Karpas-422 (cell line): ENCODE measurements around the gene CHAC1. TPM values are rescaled to one million over a fixed set of nuclear protein-coding genes. Genes with fewer than 3 reads are reported as not detected.

ENCODE experiments used
- DNase-seq: peaks from one replicate; pipeline ENCODE4 v3.0.0-alpha.2; 2015
- H2AFZ ChIP-seq: fragments of 200-600 bp; sonication (generic); 2 replicates; pipeline ENCODE4 v1.6.1; 2014; ENCODE audit warnings: antibody characterized with exemption, low read length, mixed read lengths
- H3K27ac ChIP-seq: fragments of 200-600 bp; sonication (generic); 2 replicates; pipeline ENCODE4 v1.5.1; 2014; ENCODE audit warnings: mild to moderate bottlenecking, low read length, moderate library complexity
- H3K27me3 ChIP-seq: fragments of 200-600 bp; sonication (generic); 2 replicates; pipeline ENCODE4 v1.6.1; 2014; ENCODE audit warnings: low read length, mixed read lengths
- H3K36me3 ChIP-seq: fragments of 200-600 bp; sonication (generic); 2 replicates; pipeline ENCODE4 v1.6.1; 2014; ENCODE audit warnings: low read length, mixed read lengths; ENCODE audit not compliant: insufficient read depth
- H3K4me1 ChIP-seq: fragments of 200-600 bp; sonication (generic); 2 replicates; pipeline ENCODE4 v1.6.1; 2014; ENCODE audit warnings: mild to moderate bottlenecking, low read length, mixed read lengths
- H3K4me2 ChIP-seq: fragments of 200-600 bp; sonication (generic); 2 replicates; pipeline ENCODE4 v1.6.1; 2014; ENCODE audit warnings: low read length, low read depth, mild to moderate bottlenecking; ENCODE audit not compliant: poor library complexity, severe bottlenecking
- H3K4me3 ChIP-seq: fragments of 200-600 bp; sonication (generic); 2 replicates; pipeline ENCODE4 v1.5.1; 2014; ENCODE audit warnings: mild to moderate bottlenecking, antibody characterized with exemption, low read length, mixed read lengths
- H3K79me2 ChIP-seq: fragments of 200-600 bp; sonication (generic); 2 replicates; pipeline ENCODE4 v1.6.1; 2014; ENCODE audit warnings: mild to moderate bottlenecking, low read length, mixed read lengths
- H3K9ac ChIP-seq: fragments of 200-600 bp; sonication (generic); 2 replicates; pipeline ENCODE4 v1.6.0; 2014; ENCODE audit warnings: low read length
- H3K9me2 ChIP-seq: fragments of 200-600 bp; sonication (generic), shearing (Covaris generic); replicated peaks from 2 replicates; pipeline ENCODE4 v1.6.0; 2014; ENCODE audit warnings: mild to moderate bottlenecking, low read length, moderate library complexity; ENCODE audit not compliant: insufficient read depth
- H3K9me3 ChIP-seq: fragments of 300-700, 200-600 bp; sonication (generic); 2 replicates; pipeline ENCODE4 v1.6.1; 2014; ENCODE audit warnings: low read length, mixed read lengths
- H4K20me1 ChIP-seq: fragments of 200-600 bp; sonication (generic); 2 replicates; pipeline ENCODE4 v1.6.1; 2014; ENCODE audit warnings: mild to moderate bottlenecking, antibody characterized with exemption, low read length, low read depth; ENCODE audit not compliant: insufficient read depth
- total RNA-seq: library from RNA; depleted of rRNA; stranded (reverse); fragments of >200 nt; shearing (Covaris generic); gene quantifications from 2 replicates; pipeline ENCODE4 v1.2.3, GENCODE V29; 2014; ENCODE audit warnings: low replicate concordance

The CHAC1 gene
- total RNA-seq, 1 experiment from 2014 or later = 45.5 TPM

GRCh38 chr15:40968290-40969085 lies 15.2 kb downstream of the CHAC1 start:
- no peak overlapping the region for H3K9ac ChIP-seq
- DNase-seq = no peak
- no peaks in the 10 kb centered on the region for H3K4me1 ChIP-seq
- H3K27me3 ChIP-seq = no peaks in the 10 kb centered on the region
- no peak overlapping the region for H3K4me3 ChIP-seq
- H3K27ac ChIP-seq = no peak overlapping the region
- H3K4me2 ChIP-seq = no peak overlapping the region
- H3K9me2 ChIP-seq = no peaks in the 10 kb centered on the region
- H3K79me2 ChIP-seq = no peaks in the 10 kb centered on the region
- H4K20me1 ChIP-seq = no peaks in the 10 kb centered on the region
- H2AFZ ChIP-seq = no peak overlapping the region
- H3K36me3 ChIP-seq = no peaks in the 10 kb centered on the region
- H3K9me3 ChIP-seq = no peaks in the 10 kb centered on the region

GRCh38 chr15:40969363-40969762 lies 16.1 kb downstream of the CHAC1 start:
- H3K27me3 ChIP-seq = no peaks in the 10 kb centered on the region
- H3K79me2 ChIP-seq = no peaks in the 10 kb centered on the region
- H3K4me3 ChIP-seq = no peak overlapping the region
- H3K9me3 ChIP-seq = no peaks in the 10 kb centered on the region
- no peaks in the 10 kb centered on the region for H3K4me1 ChIP-seq
- no peaks in the 10 kb centered on the region for H3K36me3 ChIP-seq
- H4K20me1 ChIP-seq = no peaks in the 10 kb centered on the region
- H3K9me2 ChIP-seq = no peaks in the 10 kb centered on the region
- H3K27ac ChIP-seq = no peak overlapping the region
- no peak overlapping the region for H2AFZ ChIP-seq
- no peak for DNase-seq
- no peak overlapping the region for H3K9ac ChIP-seq
- no peak overlapping the region for H3K4me2 ChIP-seq

- no peaks in the 10 kb centered on the region for H3K79me2 ChIP-seq
- no peak for DNase-seq
- H3K27me3 ChIP-seq = no peaks in the 10 kb centered on the region
- no peaks in the 10 kb centered on the region for H3K9me2 ChIP-seq
- H3K4me3 ChIP-seq = no peak overlapping the region
- H3K9me3 ChIP-seq = no peaks in the 10 kb centered on the region
- H3K9ac ChIP-seq = no peak overlapping the region
- no peaks in the 10 kb centered on the region for H4K20me1 ChIP-seq
- H3K4me1 ChIP-seq = no peaks in the 10 kb centered on the region
- H3K4me2 ChIP-seq = no peak overlapping the region
- no peak overlapping the region for H2AFZ ChIP-seq
- H3K27ac ChIP-seq = no peak overlapping the region
- peaks cover 5% of the 10 kb centered on the region; the same call in 1 of the 2 replicates for H3K36me3 ChIP-seq
These were observed 21.6 kb downstream of the CHAC1 start for GRCh38 chr15:40974879-40975278.

GRCh38 chr15:40976819-40977218 lies 23.5 kb downstream of the CHAC1 start:
- Histone ChIP-seq H3K27me3 (no peaks in the 10 kb centered on the region), H4K20me1 (no peaks in the 10 kb centered on the region), H3K4me2 (no peak overlapping the region), H3K9me2 (no peaks in the 10 kb centered on the region), H3K9me3 (no peaks in the 10 kb centered on the region), H3K9ac (no peak overlapping the region), H3K4me1 (no peaks in the 10 kb centered on the region), H3K27ac (no peak overlapping the region), H3K36me3 (peaks cover 5% of the 10 kb centered on the region; the same call in 1 of the 2 replicates), H3K4me3 (no peak overlapping the region), H3K79me2 (no peaks in the 10 kb centered on the region), H2AFZ (no peak overlapping the region)
- no peak for DNase-seq

- Histone ChIP-seq H3K4me1 (no peaks in the 10 kb centered on the region), H3K4me2 (no peak overlapping the region), H3K27me3 (no peaks in the 10 kb centered on the region), H3K9ac (no peak overlapping the region), H3K9me2 (no peaks in the 10 kb centered on the region), H3K4me3 (no peak overlapping the region), H4K20me1 (no peaks in the 10 kb centered on the region), H3K36me3 (peaks cover 9% of the 10 kb centered on the region; the same call in 1 of the 2 replicates), H3K27ac (no peak overlapping the region), H2AFZ (no peak overlapping the region), H3K9me3 (no peaks in the 10 kb centered on the region), H3K79me2 (no peaks in the 10 kb centered on the region)
- DNase-seq = no peak
These were observed 24.9 kb downstream of the CHAC1 start for GRCh38 chr15:40978141-40978540.

- Histone ChIP-seq H3K36me3 (peaks cover 9% of the 10 kb centered on the region; the same call in 1 of the 2 replicates), H3K4me2 (no peak overlapping the region), H3K4me3 (no peak overlapping the region), H3K27me3 (no peaks in the 10 kb centered on the region), H2AFZ (no peak overlapping the region), H3K9me2 (no peaks in the 10 kb centered on the region), H3K27ac (no peak overlapping the region), H3K9ac (no peak overlapping the region), H3K4me1 (no peaks in the 10 kb centered on the region), H3K9me3 (no peaks in the 10 kb centered on the region), H3K79me2 (no peaks in the 10 kb centered on the region), H4K20me1 (no peaks in the 10 kb centered on the region)
- DNase-seq = no peak
These were observed 25.3 kb downstream of the CHAC1 start for GRCh38 chr15:40978562-40978961.

GRCh38 chr15:40981186-40981585 lies 27.9 kb downstream of the CHAC1 start:
- Histone ChIP-seq H3K9ac (no peak overlapping the region), H3K27ac (no peak overlapping the region), H3K4me1 (no peaks in the 10 kb centered on the region), H3K79me2 (no peaks in the 10 kb centered on the region), H2AFZ (no peak overlapping the region), H3K9me2 (no peaks in the 10 kb centered on the region), H4K20me1 (no peaks in the 10 kb centered on the region), H3K4me2 (no peak overlapping the region), H3K4me3 (no peak overlapping the region), H3K9me3 (no peaks in the 10 kb centered on the region), H3K36me3 (peaks cover 26% of the 10 kb centered on the region; the same call in 1 of the 2 replicates), H3K27me3 (no peaks in the 10 kb centered on the region)
- no peak for DNase-seq

- Histone ChIP-seq H3K4me3 (no peak overlapping the region), H3K79me2 (no peaks in the 10 kb centered on the region), H3K9ac (no peak overlapping the region), H3K4me1 (no peaks in the 10 kb centered on the region), H2AFZ (no peak overlapping the region), H3K9me3 (no peaks in the 10 kb centered on the region), H3K27me3 (no peaks in the 10 kb centered on the region), H3K27ac (no peak overlapping the region), H3K36me3 (peaks cover 29% of the 10 kb centered on the region; the same call in 1 of the 2 replicates), H4K20me1 (no peaks in the 10 kb centered on the region), H3K9me2 (no peaks in the 10 kb centered on the region), H3K4me2 (no peak overlapping the region)
- DNase-seq = no peak
These were observed 29.6 kb downstream of the CHAC1 start for GRCh38 chr15:40982855-40983254.
